ENCODE data around the gene SAP30L.

The SAP30L gene

DNA sequence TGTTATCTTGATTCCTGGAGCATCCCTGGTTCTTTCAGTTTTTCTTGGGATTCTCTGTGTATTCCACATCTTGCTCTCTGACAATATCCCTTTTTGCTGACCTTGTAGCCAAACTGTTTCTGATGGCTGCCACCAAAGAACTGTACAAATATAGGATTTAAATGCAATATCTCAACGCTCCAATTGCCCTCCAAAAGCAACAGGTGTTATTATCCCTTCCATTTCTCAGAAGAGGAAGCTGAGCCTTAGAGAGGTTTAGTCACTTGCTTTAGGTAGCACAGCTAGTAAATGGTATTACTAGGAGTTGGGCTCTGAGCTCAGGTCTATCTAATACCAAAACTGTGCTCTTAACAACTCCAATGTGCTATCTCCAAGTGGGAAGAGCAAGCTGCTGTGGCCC is 56.4 kb downstream of the SAP30L start:
- no peak for DNase-seq
- H3K4me1 ChIP-seq (ENCODE audit: control insufficient read depth, insufficient read depth, low read length, poor library complexity, severe bottlenecking): no peaks in the 10 kb centered on the region
- no peaks in the 10 kb centered on the region for H3K36me3 ChIP-seq (ENCODE audit: control insufficient read depth, insufficient read depth, low read length)
- H3K27me3 ChIP-seq (replicated peaks; ENCODE audit: control insufficient read depth, insufficient read depth, low read length, poor library complexity, severe bottlenecking): no peaks in the 10 kb centered on the region
- no peaks in the 10 kb centered on the region for H3K9me3 ChIP-seq (ENCODE audit: control insufficient read depth, low read length)
- no peak overlapping the region for H3K4me3 ChIP-seq (ENCODE audit: insufficient read depth, low read depth, low read length, poor library complexity, severe bottlenecking)
- H3K27ac ChIP-seq (ENCODE audit: insufficient read depth, low read length, poor library complexity, severe bottlenecking): no peak overlapping the region

DNA sequence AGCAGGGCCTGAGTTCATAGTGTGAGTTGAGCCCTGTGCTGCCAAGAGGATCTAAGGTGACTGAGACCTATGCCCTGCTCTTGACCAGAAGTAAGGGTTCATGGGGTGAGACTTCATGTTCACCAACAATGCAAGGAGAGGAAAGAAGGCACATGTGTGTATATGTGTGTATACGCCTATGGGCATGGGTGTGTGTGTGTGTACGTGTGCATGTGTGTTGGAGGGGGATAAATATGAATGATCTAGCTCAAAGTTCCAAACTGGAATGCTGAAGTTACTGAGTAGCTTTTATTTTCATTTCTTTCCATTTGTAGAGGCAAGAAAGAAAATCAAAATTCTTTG is 57.9 kb downstream of the SAP30L start:
- Histone ChIP-seq H3K36me3 (ENCODE audit: control insufficient read depth, insufficient read depth, low read length) (no peaks in the 10 kb centered on the region), H3K9me3 (ENCODE audit: control insufficient read depth, low read length) (no peaks in the 10 kb centered on the region), H3K27me3 (replicated peaks; ENCODE audit: control insufficient read depth, insufficient read depth, low read length, poor library complexity, severe bottlenecking) (no peaks in the 10 kb centered on the region), H3K4me3 (ENCODE audit: insufficient read depth, low read depth, low read length, poor library complexity, severe bottlenecking) (no peak overlapping the region), H3K27ac (ENCODE audit: insufficient read depth, low read length, poor library complexity, severe bottlenecking) (no peak overlapping the region), H3K4me1 (ENCODE audit: control insufficient read depth, insufficient read depth, low read length, poor library complexity, severe bottlenecking) (no peaks in the 10 kb centered on the region)
- DNase-seq: no peak

DNA sequence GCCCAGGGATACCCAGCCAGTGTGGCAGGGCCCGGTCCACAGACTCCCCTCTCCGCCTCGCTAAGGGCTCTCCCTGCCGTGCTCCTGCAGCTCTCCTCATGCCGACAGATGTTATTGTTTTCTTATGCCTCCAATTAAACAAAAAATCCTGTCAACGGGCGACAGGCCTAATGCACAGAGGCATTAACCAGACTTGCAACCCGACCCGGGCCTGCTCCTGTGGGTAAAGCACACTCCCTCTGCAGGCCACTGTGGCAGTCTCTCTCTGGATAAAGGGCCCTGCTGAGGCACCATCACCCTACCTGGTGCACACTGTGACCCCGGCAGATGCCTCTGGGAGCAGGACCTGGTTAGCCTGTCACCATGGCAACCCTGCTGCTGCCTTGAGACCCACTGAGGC is 59.8 kb downstream of the SAP30L start:
- no peaks in the 10 kb centered on the region for H3K4me1 ChIP-seq (ENCODE audit: control insufficient read depth, insufficient read depth, low read length, poor library complexity, severe bottlenecking)
- H3K27me3 ChIP-seq (replicated peaks; ENCODE audit: control insufficient read depth, insufficient read depth, low read length, poor library complexity, severe bottlenecking): no peaks in the 10 kb centered on the region
- no peak overlapping the region for H3K4me3 ChIP-seq (ENCODE audit: insufficient read depth, low read depth, low read length, poor library complexity, severe bottlenecking)
- DNase-seq: no peak
- no peak overlapping the region for H3K27ac ChIP-seq (ENCODE audit: insufficient read depth, low read length, poor library complexity, severe bottlenecking)
- no peaks in the 10 kb centered on the region for H3K9me3 ChIP-seq (ENCODE audit: control insufficient read depth, low read length)
- no peaks in the 10 kb centered on the region for H3K36me3 ChIP-seq (ENCODE audit: control insufficient read depth, insufficient read depth, low read length)

DNA sequence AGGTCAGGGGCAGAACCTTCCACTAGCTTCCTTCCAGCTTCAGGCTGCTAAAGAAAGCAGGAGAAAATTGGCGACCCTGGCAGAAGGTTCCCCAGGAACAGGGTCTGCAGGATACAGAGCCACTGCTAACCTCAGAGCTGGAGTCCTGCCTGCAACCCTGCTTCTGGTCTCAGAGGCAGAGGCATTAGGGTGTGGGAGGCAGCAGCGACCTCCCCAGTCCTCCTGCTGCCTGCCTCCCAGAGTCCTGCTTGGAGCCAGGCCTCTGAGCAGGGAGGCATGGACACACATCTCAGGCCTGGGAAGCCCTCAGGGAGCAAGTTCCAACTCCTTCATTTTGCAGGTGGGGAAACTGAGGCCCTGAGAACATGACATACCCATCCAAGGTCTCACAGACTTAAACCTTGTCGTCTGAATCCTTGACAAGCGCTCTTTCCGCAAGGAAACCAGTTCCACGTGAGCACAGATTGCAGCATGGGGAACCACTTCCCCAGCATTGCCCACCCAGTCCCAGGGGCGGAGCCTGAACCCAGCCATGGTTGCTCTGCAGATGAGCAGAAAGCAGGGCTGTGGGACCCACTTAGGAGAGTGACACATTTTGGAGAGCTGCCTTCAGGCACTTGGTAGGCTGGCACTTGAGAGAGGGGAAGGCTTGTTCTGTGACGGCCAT is 60.4 kb downstream of the SAP30L start:
- Histone ChIP-seq H3K4me3 (ENCODE audit: insufficient read depth, low read depth, low read length, poor library complexity, severe bottlenecking) (no peak overlapping the region), H3K9me3 (ENCODE audit: control insufficient read depth, low read length) (no peaks in the 10 kb centered on the region), H3K27me3 (replicated peaks; ENCODE audit: control insufficient read depth, insufficient read depth, low read length, poor library complexity, severe bottlenecking) (no peaks in the 10 kb centered on the region), H3K27ac (ENCODE audit: insufficient read depth, low read length, poor library complexity, severe bottlenecking) (no peak overlapping the region), H3K36me3 (ENCODE audit: control insufficient read depth, insufficient read depth, low read length) (no peaks in the 10 kb centered on the region), H3K4me1 (ENCODE audit: control insufficient read depth, insufficient read depth, low read length, poor library complexity, severe bottlenecking) (no peaks in the 10 kb centered on the region)
- no peak for DNase-seq

DNA sequence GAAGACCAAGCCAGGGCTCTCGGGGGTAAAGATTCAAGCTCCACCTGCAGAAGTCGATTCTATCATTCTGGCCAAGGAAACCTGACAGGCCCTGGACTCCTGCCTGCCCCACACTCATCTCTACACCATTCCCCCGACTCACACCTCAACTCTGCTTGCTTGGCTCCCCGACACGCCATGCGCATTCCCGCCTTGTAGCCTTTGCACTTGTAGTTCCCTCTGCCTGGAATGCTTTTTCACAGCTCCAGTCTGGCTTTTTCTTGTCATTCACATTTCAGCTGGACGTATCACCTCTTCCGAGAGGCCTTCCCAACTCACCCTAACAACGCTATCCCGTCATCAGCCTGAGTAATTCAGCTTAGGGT is 60.9 kb downstream of the SAP30L start:
- H3K9me3 ChIP-seq (ENCODE audit: control insufficient read depth, low read length): no peaks in the 10 kb centered on the region
- H3K4me1 ChIP-seq (ENCODE audit: control insufficient read depth, insufficient read depth, low read length, poor library complexity, severe bottlenecking): no peaks in the 10 kb centered on the region
- no peak overlapping the region for H3K4me3 ChIP-seq (ENCODE audit: insufficient read depth, low read depth, low read length, poor library complexity, severe bottlenecking)
- no peak overlapping the region for H3K27ac ChIP-seq (ENCODE audit: insufficient read depth, low read length, poor library complexity, severe bottlenecking)
- DNase-seq: no peak
- no peaks in the 10 kb centered on the region for H3K36me3 ChIP-seq (ENCODE audit: control insufficient read depth, insufficient read depth, low read length)
- no peaks in the 10 kb centered on the region for H3K27me3 ChIP-seq (replicated peaks; ENCODE audit: control insufficient read depth, insufficient read depth, low read length, poor library complexity, severe bottlenecking)

DNA sequence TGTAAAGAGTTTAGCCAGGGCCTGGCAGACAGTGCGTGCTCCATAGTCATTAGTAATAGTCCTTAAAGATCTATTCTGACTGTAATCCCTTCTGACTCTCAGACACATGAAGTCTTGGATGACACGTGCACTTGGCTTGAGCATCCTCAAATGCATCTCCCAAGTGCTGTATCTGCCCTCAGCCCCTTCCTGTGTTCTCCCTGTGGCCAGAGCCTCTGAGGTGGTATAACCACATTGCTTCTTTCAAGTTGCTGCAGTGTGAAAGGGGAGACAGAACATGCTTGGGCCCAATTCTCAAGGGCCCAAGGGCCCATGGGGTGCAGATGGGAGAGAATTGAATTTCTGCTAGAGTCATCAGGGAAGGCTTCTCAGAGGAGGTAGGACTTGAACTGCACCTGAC is 62.3 kb downstream of the SAP30L start:
- H3K36me3 ChIP-seq (ENCODE audit: control insufficient read depth, insufficient read depth, low read length): no peaks in the 10 kb centered on the region
- no peaks in the 10 kb centered on the region for H3K4me1 ChIP-seq (ENCODE audit: control insufficient read depth, insufficient read depth, low read length, poor library complexity, severe bottlenecking)
- no peak overlapping the region for H3K27ac ChIP-seq (ENCODE audit: insufficient read depth, low read length, poor library complexity, severe bottlenecking)
- H3K27me3 ChIP-seq (replicated peaks; ENCODE audit: control insufficient read depth, insufficient read depth, low read length, poor library complexity, severe bottlenecking): no peaks in the 10 kb centered on the region
- H3K4me3 ChIP-seq (ENCODE audit: insufficient read depth, low read depth, low read length, poor library complexity, severe bottlenecking): no peak overlapping the region
- no peaks in the 10 kb centered on the region for H3K9me3 ChIP-seq (ENCODE audit: control insufficient read depth, low read length)
- no peak for DNase-seq

DNA sequence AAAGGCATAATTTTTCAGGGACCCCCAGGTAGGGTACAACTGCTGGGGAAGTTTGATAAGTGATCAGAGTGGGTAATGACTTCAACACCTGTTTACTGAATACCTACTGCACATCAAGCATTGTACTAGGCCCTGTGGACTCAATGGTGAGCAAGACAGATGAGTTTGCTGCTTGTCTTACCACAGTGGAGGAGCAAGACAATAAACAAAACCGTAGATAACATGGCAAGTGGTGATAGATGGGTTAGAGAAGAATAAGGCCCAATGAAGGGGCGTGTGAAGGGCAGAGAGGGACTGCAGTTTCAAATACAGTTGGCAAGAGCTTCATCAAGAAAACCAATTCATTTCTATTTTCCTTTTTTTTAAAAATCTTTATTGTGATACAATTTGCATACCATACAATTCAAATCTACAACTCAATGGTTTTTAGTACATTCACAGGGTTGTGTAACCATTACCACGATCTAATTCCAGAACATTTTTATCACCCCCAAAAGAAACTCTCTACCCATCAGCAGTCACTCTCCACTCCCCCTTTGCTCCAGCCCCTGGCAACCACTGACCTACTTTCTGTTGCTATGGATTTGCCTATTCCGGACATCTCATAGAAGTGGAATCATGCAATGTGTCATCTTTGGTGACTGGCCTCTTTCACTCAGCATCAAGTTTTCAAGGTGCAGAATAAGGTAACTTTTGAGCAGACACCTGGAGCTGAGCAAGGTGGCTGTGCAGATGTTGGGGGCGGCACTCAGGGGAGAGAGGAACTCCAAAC is 64.2 kb downstream of the SAP30L start:
- Histone ChIP-seq H3K27ac (ENCODE audit: insufficient read depth, low read length, poor library complexity, severe bottlenecking) (no peak overlapping the region), H3K4me3 (ENCODE audit: insufficient read depth, low read depth, low read length, poor library complexity, severe bottlenecking) (no peak overlapping the region), H3K4me1 (ENCODE audit: control insufficient read depth, insufficient read depth, low read length, poor library complexity, severe bottlenecking) (no peaks in the 10 kb centered on the region), H3K9me3 (ENCODE audit: control insufficient read depth, low read length) (no peaks in the 10 kb centered on the region), H3K36me3 (ENCODE audit: control insufficient read depth, insufficient read depth, low read length) (no peaks in the 10 kb centered on the region), H3K27me3 (replicated peaks; ENCODE audit: control insufficient read depth, insufficient read depth, low read length, poor library complexity, severe bottlenecking) (no peaks in the 10 kb centered on the region)
- no peak for DNase-seq

Data from effector memory CD4-positive, alpha-beta T cell (primary cell).